Adrenal gland (tissue), 12 donors: ENCODE measurements around the gene ADD1. TPM values are rescaled to one million over a fixed set of nuclear protein-coding genes. Genes with fewer than 3 reads are reported as not detected.
A peak's percentile ranks its signal among the peaks of the same experiment; 100 is the strongest.

ENCODE experiments used
- DNase-seq, 7 donors: peaks; one replicate each; pipeline ENCODE4 v3.0.0-alpha.2; 2019 to 2020
- H3K27ac ChIP-seq, 5 donors: fragments of 200-600 bp; sonication (generic) in 4 of 5; 1 replicate in 3 of 5; 2 replicates in 2 of 5; pipeline versions ENCODE4 v1.5.1 to v1.8.0; 2016 to 2020; ENCODE audit warnings: mild to moderate bottlenecking in 1 of 5
- H3K27me3 ChIP-seq: fragments of 200-600 bp; 2 replicates; pipeline ENCODE4 v1.8.0; 2021
- H3K36me3 ChIP-seq, 2 donors: fragments of 200-600 bp; replicated peaks in 1 of 2; 1 replicate in 1 of 2; 2 replicates in 1 of 2; pipeline versions ENCODE4 v1.5.1 to v1.8.0; 2018 to 2022
- H3K4me1 ChIP-seq, 2 donors: fragments of 200-600 bp; replicated peaks in 1 of 2; 1 replicate in 1 of 2; 2 replicates in 1 of 2; pipeline versions ENCODE4 v1.5.1 to v1.8.0; 2018 to 2021
- H3K4me3 ChIP-seq, 4 donors: fragments of 200-600 bp; sonication (generic) in 3 of 4; one replicate each; pipeline ENCODE4 v1.5.1; 2016 to 2018
- H3K9me3 ChIP-seq, 3 donors: fragments of 200-600 bp; sonication (generic) in 1 of 3; replicated peaks in 1 of 3; 1 replicate in 2 of 3; 2 replicates in 1 of 3; pipeline versions ENCODE4 v1.5.1 to v1.8.0; 2016 to 2021
- POLR2A ChIP-seq, 2 donors: fragments of 450-650 bp; IDR thresholded peaks; one replicate each; pipeline ENCODE4 v1.6.1; 2017; ENCODE audit warnings: antibody characterized with exemption in 2 of 2, mild to moderate bottlenecking in 2 of 2, moderate library complexity in 1 of 2
- WGBS, 4 donors: extraction: QIAGEN DNeasy Blood & Tissue Kit in 2 of 4; methylation state at CpG; one replicate each; pipeline versions ENCODE4 v1.1.5 to v1.1.7; 2013 to 2017; 5-methylcytosine and 5-hydroxymethylcytosine counted together
- intact Hi-C, 2 donors: fragments of 100-400 bp; cut with DNase I; formaldehyde crosslinking; loops; one replicate each; pipeline versions ENCODE4 v1.14.1 to v1.15.0; 2022 to 2023
- polyA plus RNA-seq, 3 donors: library from polyadenylated mRNA; stranded (reverse); fragments of 200-250 nt in 2 of 3; fragments of 350-450 nt in 1 of 3; fragmentation: Illumina TruSeq in 1 of 3; extraction: RNeasy Lipid Tissue Mini Kit (QIAGEN cat#74804) in 1 of 3; gene quantifications; one replicate each; pipeline ENCODE4 v1.2.3, GENCODE V29; 2013 to 2014
- total RNA-seq, 9 donors: library from RNA; depleted of rRNA in 4 of 9; stranded (reverse); fragments of >200 nt in 4 of 9; fragments of 120-200 nt in 1 of 9; fragmentation: NEBNext Ultra II Directional in 1 of 9; extraction: Animal tissue kit (Norgen Biotek cat#: 25700) in 1 of 9; gene quantifications; one replicate each; pipeline versions ENCODE4 v1.1.0 to v1.2.4, GENCODE V29; 2013 to 2023
- TF ChIP-seq, protein P1 (sequence below), 6 experiments: fragments of 450-650 bp in 4 of 6; fragments of 200-600 bp in 2 of 6; sonication (generic) in 1 of 6; IDR thresholded peaks; 1 replicate in 5 of 6; 2 replicates in 1 of 6; pipeline versions ENCODE4 v1.5.1 to v1.8.0; 2016 to 2021; ENCODE audit warnings: antibody characterized with exemption in 6 of 6, mild to moderate bottlenecking in 2 of 6, moderate library complexity in 1 of 6
- donor health status: healthy with polysubstance abuse.
- donor health status: Bipolar disorder and iron deficiency.
- donor health status: DM: yes; HTN: yes; CAD: no.
- donor health status: DM: no; HTN: no; CAD: no.
- donor health status: DM: no; HTN: no; CAD: no.
- donor health status: DM: yes; HTN: yes; CAD: no.

ADD1 gene
- total and polyA plus RNA-seq, 12 donors, result 134 to 468 (median 241) TPM

DNA sequence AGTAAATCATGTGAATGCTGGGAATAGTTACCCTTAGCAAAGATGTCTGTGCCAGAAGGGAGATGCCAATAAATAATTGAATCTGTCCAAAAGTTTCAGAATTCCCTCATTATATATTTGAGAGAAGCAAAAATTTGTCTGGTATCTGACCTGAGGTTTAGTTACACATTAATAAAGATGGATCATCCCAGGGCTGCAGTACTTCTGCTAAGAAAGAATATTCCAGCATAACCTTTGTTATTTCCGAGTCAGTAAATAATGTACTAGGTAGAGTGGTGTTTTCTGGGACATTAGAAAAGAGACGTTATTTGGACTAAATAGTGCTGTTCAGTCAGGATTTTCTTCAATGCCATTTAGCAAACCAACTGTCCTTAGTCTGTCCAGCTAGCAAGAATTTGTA, 26.4 kb downstream of the ADD1 start:
- Histone ChIP-seq H3K27ac (peak overlapping the region in 3 of 5 donors; percentile 39 to 79 (median 59)), H3K9me3 (no peaks in the 10 kb centered on the region), H3K36me3 (no peaks in the 10 kb centered on the region), H3K4me1 (peaks cover 37 to 97% of the 10 kb centered on the region in 2 donors), H3K4me3 (peak overlapping the region in 1 of 4 donors; percentile 25), H3K27me3 (no peaks in the 10 kb centered on the region)
- no peak for DNase-seq
- intact Hi-C loops, result no loop called here
- 29 to 54% (median 35%) methylated on average over 2 of the region's 2 CpGs for WGBS, 4 donors
- TF ChIP-seq POLR2A (IDR thresholded peaks at IDR 0.05), result no peak
- TF ChIP-seq, protein P1, sequence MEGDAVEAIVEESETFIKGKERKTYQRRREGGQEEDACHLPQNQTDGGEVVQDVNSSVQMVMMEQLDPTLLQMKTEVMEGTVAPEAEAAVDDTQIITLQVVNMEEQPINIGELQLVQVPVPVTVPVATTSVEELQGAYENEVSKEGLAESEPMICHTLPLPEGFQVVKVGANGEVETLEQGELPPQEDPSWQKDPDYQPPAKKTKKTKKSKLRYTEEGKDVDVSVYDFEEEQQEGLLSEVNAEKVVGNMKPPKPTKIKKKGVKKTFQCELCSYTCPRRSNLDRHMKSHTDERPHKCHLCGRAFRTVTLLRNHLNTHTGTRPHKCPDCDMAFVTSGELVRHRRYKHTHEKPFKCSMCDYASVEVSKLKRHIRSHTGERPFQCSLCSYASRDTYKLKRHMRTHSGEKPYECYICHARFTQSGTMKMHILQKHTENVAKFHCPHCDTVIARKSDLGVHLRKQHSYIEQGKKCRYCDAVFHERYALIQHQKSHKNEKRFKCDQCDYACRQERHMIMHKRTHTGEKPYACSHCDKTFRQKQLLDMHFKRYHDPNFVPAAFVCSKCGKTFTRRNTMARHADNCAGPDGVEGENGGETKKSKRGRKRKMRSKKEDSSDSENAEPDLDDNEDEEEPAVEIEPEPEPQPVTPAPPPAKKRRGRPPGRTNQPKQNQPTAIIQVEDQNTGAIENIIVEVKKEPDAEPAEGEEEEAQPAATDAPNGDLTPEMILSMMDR (IDR thresholded peaks at IDR 0.05), result no peak

DNA sequence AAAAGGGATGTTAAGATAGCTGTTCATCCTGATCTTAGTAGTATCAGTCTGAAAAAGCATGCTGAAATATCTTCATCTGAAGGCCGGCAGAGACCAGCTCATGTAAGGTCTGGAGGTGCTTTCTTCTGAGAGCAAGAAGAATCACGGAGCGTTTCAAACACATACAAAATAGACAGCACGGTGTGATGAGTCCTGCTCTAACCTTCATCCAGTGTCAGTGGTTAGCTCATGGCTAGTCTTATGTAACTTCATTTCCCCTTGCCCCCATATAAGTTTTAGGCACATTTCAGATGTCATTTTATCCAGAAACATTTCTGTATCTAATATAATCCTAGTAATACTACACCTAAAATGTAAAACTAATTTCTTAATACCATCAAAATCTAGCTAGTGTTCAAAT, 27.8 kb downstream of the ADD1 start:
- DNase-seq, result no peak
- intact Hi-C loops, result no loop called here
- WGBS, 4 donors, result 51 to 71% (median 60%) methylated on average over 4 of the region's 4 CpGs
- Histone ChIP-seq H3K27me3 (no peaks in the 10 kb centered on the region), H3K9me3 (no peaks in the 10 kb centered on the region), H3K36me3 (peaks cover 0 to 8% of the 10 kb centered on the region in 2 donors), H3K4me1 (peaks cover 27 to 88% of the 10 kb centered on the region in 2 donors), H3K27ac (no peak overlapping the region), H3K4me3 (no peak overlapping the region)
- TF ChIP-seq, protein P1 (IDR thresholded peaks at IDR 0.05), result no peak

DNA sequence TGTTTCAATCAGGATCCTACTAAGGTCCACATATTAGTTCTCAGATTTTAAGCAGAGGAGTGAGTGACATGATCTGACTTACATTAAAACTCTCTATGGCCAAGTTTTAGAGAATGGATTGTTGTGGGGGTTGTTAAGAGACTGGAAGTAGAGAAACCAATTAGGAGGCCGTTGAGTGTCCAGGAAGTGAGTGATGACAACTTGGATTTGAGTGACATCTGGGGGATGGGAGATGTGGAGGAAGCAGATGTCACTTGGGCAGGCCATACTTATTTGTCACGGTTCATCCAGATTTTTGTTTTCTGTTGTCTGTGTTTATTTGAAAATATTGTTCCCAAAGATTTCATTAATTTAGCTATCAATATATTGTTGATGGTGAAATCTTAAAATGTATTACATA, 28.3 kb downstream of the ADD1 start:
- peaks cover 27 to 84% of the 10 kb centered on the region in 2 donors for H3K4me1 ChIP-seq
- peaks cover 0 to 12% of the 10 kb centered on the region in 2 donors for H3K36me3 ChIP-seq
- H3K9me3 ChIP-seq, result no peaks in the 10 kb centered on the region
- intact Hi-C loops, result no loop called here
- WGBS, 4 donors, result 43 to 54% (median 53%) methylated on average over 2 of the region's 2 CpGs
- no peak overlapping the region for H3K27ac ChIP-seq
- H3K4me3 ChIP-seq, result no peak overlapping the region
- no peaks in the 10 kb centered on the region for H3K27me3 ChIP-seq
- TF ChIP-seq, protein P1 (IDR thresholded peaks at IDR 0.05), result no peak
- TF ChIP-seq POLR2A (IDR thresholded peaks at IDR 0.05), result no peak
- DNase-seq, result no peak

DNA sequence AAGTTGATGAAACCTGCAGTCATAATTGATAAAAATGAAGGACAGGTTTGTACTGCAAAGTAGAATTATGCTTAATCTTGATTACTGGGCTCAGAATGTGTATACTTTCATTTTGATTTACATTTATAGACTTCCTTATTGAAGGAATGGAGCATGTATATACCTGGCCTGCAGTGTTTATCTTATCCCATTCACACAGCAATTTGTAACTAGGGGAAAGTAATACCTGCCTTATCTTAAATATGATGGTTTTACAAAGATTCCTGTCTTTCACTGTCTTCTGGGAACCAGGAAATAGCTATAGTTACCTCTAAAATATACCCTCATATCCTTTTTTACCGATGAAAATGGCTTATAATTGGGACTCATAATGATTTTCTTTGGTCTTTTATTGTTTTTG, 29.7 kb downstream of the ADD1 start:
- Histone ChIP-seq H3K27ac (no peak overlapping the region), H3K27me3 (no peaks in the 10 kb centered on the region), H3K36me3 (peaks cover 0 to 16% of the 10 kb centered on the region in 2 donors), H3K4me3 (no peak overlapping the region), H3K4me1 (peaks cover 27 to 71% of the 10 kb centered on the region in 2 donors), H3K9me3 (no peaks in the 10 kb centered on the region)
- TF ChIP-seq POLR2A (IDR thresholded peaks at IDR 0.05), result no peak
- TF ChIP-seq, protein P1 (IDR thresholded peaks at IDR 0.05), result no peak
- 71 to 81% (median 77%) methylated on average over 1 of the region's 1 CpG for WGBS, 4 donors
- no peak for DNase-seq
- intact Hi-C loops, result no loop called here
